HFFc6 (cell line): ENCODE data around the gene SPIRE2. TPM values are rescaled to one million over a fixed set of nuclear protein-coding genes. Genes with fewer than 3 reads are reported as not detected.

ENCODE experiments used
- DNase-seq: peaks from one replicate; pipeline ENCODE4 v3.0.0-alpha.2; 2018
- H3K27ac Mint-ChIP-seq: 2 replicates; pipeline ENCODE4 v1.8.0; 2020; ENCODE audit warnings: mild to moderate bottlenecking, mixed read lengths
- H3K27me3 Mint-ChIP-seq: 2 replicates; pipeline ENCODE4 v1.8.0; 2021; ENCODE audit warnings: mild to moderate bottlenecking, moderate library complexity, mixed read lengths; ENCODE audit not compliant: insufficient read depth
- H3K36me3 Mint-ChIP-seq: 2 replicates; pipeline ENCODE4 v1.8.0; 2021; ENCODE audit warnings: low read depth, mixed read lengths
- H3K4me1 Mint-ChIP-seq: 2 replicates; pipeline ENCODE4 v1.8.0; 2020; ENCODE audit warnings: low read depth, mixed read lengths
- H3K4me3 Mint-ChIP-seq: 2 replicates; pipeline ENCODE4 v1.8.0; 2020; ENCODE audit warnings: mild to moderate bottlenecking, moderate library complexity, mixed read lengths
- H3K9me3 Mint-ChIP-seq: 2 replicates; pipeline ENCODE4 v1.8.0; 2020; ENCODE audit warnings: mild to moderate bottlenecking, mixed read lengths
- total RNA-seq, 6 experiments: library from RNA; stranded (reverse); fragmentation: NEBNext Ultra II Directional; extraction: Animal tissue kit (Norgen Biotek cat#: 25700); gene quantifications; 2 replicates in 1 of 6; 3 replicates in 5 of 6; pipeline ENCODE4 v1.2.3, GENCODE V29; 2021
- TF ChIP-seq, protein P1 (sequence below): fragments of 200-600 bp; sonication (generic); IDR thresholded peaks from 2 replicates; pipeline ENCODE4 v1.5.0; 2021; ENCODE audit warnings: antibody characterized with exemption, mild to moderate bottlenecking

Gene SPIRE2
- total RNA-seq, 6 experiments from 2014 or later, result 1.5 to 2.5 (median 1.9) TPM

GRCh38 chr16:89837014-89837546 is 8.8 kb downstream of the SPIRE2 start:
- H3K4me3 Mint-ChIP-seq, result no peak overlapping the region
- DNase-seq, result no peak
- peaks cover 15% of the 10 kb centered on the region for H3K9me3 Mint-ChIP-seq
- H3K27me3 Mint-ChIP-seq, result peaks cover 2% of the 10 kb centered on the region; the same call in 1 of the 2 replicates
- no peak overlapping the region for H3K27ac Mint-ChIP-seq
- TF ChIP-seq, protein P1, sequence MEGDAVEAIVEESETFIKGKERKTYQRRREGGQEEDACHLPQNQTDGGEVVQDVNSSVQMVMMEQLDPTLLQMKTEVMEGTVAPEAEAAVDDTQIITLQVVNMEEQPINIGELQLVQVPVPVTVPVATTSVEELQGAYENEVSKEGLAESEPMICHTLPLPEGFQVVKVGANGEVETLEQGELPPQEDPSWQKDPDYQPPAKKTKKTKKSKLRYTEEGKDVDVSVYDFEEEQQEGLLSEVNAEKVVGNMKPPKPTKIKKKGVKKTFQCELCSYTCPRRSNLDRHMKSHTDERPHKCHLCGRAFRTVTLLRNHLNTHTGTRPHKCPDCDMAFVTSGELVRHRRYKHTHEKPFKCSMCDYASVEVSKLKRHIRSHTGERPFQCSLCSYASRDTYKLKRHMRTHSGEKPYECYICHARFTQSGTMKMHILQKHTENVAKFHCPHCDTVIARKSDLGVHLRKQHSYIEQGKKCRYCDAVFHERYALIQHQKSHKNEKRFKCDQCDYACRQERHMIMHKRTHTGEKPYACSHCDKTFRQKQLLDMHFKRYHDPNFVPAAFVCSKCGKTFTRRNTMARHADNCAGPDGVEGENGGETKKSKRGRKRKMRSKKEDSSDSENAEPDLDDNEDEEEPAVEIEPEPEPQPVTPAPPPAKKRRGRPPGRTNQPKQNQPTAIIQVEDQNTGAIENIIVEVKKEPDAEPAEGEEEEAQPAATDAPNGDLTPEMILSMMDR, result no peak
- no peaks in the 10 kb centered on the region for H3K4me1 Mint-ChIP-seq
- peaks cover 10% of the 10 kb centered on the region for H3K36me3 Mint-ChIP-seq

GRCh38 chr16:89841275-89841674 is 13.0 kb downstream of the SPIRE2 start:
- H3K27me3 Mint-ChIP-seq, result peaks cover 2% of the 10 kb centered on the region
- no peak overlapping the region for H3K4me3 Mint-ChIP-seq
- no peaks in the 10 kb centered on the region for H3K36me3 Mint-ChIP-seq
- H3K9me3 Mint-ChIP-seq, result no peaks in the 10 kb centered on the region
- H3K4me1 Mint-ChIP-seq, result peaks cover 11% of the 10 kb centered on the region
- H3K27ac Mint-ChIP-seq, result no peak overlapping the region
- no peak for DNase-seq
- TF ChIP-seq, protein P1, result no peak

DNA sequence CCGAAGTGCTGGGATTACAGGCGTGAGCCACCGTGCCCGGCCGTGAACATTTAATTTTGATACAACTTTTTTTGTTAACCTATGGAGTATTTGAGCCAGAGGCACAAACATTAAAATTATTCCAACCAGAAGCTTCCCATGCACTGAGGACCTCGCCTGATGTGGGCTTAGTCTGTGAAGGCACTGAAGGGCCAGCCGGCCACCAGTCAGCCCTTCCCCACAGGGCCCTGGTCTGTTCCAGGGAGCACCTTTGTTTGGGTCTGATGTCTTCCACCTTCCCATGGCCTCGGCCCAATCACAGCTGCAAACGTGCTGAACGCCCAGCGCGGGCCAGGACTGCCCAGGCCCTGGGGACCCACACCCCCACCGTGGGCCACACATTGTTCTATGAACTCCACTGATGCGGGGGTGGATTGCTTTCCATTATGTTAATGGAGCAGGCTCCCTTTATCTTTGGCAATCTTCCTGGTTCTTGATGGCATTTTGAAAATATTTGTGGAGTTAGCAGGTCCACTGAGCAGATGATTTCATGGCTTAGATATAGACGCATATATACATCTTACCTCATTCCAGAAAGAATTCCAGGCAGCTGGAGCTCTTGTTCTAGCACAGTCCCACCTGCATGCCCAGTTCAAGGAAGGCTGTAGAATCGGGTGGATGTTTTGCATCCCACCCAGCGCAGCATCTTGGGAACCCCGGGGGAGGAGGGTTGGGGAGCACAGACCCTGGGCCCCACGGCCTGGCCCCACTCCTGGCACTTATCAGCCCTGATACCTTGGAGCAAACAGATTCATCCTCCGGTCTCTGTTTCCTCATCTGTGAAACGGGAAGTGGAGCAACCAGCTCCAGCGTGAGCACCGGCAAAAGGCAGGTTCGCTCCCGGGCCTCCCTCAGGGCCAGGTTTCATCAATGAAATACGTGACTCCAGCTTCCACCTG is 14.5 kb downstream of the SPIRE2 start:
- peaks cover 2% of the 10 kb centered on the region for H3K27me3 Mint-ChIP-seq
- no peaks in the 10 kb centered on the region for H3K36me3 Mint-ChIP-seq
- H3K4me3 Mint-ChIP-seq, result no peak overlapping the region
- no peak overlapping the region for H3K27ac Mint-ChIP-seq
- TF ChIP-seq, protein P1, result no peak
- peak; percentile 62 for DNase-seq
- H3K9me3 Mint-ChIP-seq, result no peaks in the 10 kb centered on the region
- H3K4me1 Mint-ChIP-seq, result peaks cover 11% of the 10 kb centered on the region

DNA sequence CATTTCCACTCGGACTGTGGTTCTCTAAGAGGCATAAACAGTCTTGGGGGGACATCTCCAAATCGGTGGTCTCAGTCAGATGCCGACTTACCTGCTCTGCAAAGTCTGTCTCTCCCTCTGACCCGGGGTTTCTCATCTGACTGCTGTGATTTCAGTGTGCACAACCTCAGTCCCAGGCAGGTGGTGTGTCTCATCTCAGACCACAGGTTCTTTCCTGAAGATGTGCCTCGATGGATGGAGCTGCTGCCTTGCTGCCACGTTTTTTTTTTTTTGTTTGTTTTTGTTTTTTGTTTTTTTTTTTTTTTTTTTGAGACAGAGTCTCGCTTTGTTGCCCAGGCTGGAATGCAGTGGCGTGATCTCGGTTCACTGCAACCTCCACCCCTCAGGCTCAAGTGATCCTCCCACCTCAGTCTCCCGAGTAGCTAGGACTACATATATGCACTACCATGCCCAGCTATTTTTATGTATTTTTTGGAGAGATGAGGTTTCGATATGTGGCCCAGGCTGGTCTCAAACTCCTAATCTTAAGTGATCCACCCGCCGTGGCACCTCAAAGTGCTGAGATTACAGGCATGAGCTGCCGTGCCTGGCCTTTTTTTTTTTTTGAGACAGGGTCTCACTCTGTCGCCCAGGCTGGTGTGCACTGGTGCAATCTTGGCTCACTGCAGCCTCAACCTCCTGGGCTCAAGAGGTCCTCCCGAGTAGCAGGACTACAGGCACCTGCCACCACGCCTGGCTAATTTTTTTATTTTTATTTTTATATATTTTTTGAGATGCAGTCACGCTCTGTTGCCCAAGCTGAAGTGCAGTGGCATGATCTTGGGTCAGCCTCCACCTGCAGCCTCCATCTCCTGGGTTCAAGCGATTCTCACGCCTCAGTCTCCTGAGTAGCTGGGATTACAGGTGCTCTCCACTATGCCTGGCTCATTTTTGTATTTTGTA is 15.4 kb downstream of the SPIRE2 start:
- TF ChIP-seq, protein P1, result no peak
- Mint-ChIP-seq H3K36me3 (no peaks in the 10 kb centered on the region), H3K4me3 (no peak overlapping the region), H3K27me3 (peaks cover 2% of the 10 kb centered on the region), H3K4me1 (peaks cover 11% of the 10 kb centered on the region), H3K9me3 (no peaks in the 10 kb centered on the region), H3K27ac (no peak overlapping the region)
- DNase-seq, result no peak

DNA sequence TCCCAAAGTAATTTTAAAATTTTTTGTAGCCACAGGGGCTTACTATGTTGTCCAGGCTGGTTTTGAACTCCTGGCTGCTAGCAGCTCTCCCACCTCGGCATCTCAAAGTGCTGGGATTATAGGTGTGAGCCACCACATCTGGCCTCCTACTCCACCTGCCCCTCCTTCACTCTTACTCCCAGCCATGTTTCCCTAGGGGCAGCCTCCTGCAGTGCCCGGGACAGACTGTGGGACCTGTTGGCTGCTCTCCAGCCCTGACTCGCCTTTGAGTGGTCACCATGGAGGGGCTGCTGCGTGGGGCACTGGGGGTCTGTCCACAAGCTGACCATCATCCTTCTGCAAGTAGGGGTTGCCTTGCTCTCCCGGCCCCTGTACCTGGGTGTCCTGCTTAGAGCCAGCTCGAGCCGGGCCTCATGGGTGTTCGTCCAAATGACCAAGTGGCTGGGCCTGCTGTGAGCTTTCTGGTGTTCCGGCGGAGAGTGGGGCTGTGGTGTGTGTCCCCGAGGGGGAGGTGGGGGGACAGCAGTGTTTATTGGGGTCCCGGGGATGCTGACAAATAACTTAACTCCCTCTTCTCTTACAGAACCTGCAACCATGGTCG is 16.6 kb downstream of the SPIRE2 start:
- Mint-ChIP-seq H3K9me3 (no peaks in the 10 kb centered on the region), H3K4me3 (no peak overlapping the region), H3K27ac (no peak overlapping the region), H3K4me1 (peaks cover 11% of the 10 kb centered on the region), H3K36me3 (no peaks in the 10 kb centered on the region), H3K27me3 (no peaks in the 10 kb centered on the region; the same call in 1 of the 2 replicates)
- TF ChIP-seq, protein P1, result no peak
- DNase-seq, result no peak
